Naive thymus-derived CD8-positive, alpha-beta T cell (primary cell): ENCODE results near the gene PCGF3. TPM values are rescaled to one million over a fixed set of nuclear protein-coding genes. Genes with fewer than 3 reads are reported as not detected.

Experiments
- ATAC-seq, 2 donors: fragments of 150-1000 bp; cut with Tn5 transposase in 1 of 2; sonication (Bioruptor Pico), chemical (Tn5 transposase) in 1 of 2; 1 replicate in 1 of 2; 2 replicates in 1 of 2; pipeline ENCODE4 v1.10.0; 2021; ENCODE audit warnings: mild to moderate bottlenecking in 2 of 2, moderate library complexity in 2 of 2
- POLR2A ChIA-PET: fragments of 350-600 bp; sonication (Branson Sonifier 250); formaldehyde crosslinking; loops from one replicate; lab custom pipeline; 2021; ENCODE audit warnings: antibody characterized with exemption; lab: Charles Lee
- DNase-seq, 10 donors: peaks; one replicate each; pipeline versions ENCODE4 v3.0.0 to v3.0.0-alpha.2; 2020 to 2022
- H3K27ac Mint-ChIP-seq, 10 donors: one replicate each; pipeline ENCODE4 v1.8.0; 2020 to 2022; ENCODE audit warnings: mild to moderate bottlenecking in 10 of 10, mixed read lengths in 10 of 10, moderate library complexity in 4 of 10, inconsistent platforms in 1 of 10
- H3K27me3 Mint-ChIP-seq, 5 donors: one replicate each; pipeline ENCODE4 v1.8.0; 2021 to 2022; ENCODE audit warnings: mixed read lengths in 5 of 5
- H3K36me3 Mint-ChIP-seq, 3 donors: one replicate each; pipeline ENCODE4 v1.8.0; 2020 to 2022; ENCODE audit warnings: mixed read lengths in 3 of 3, mild to moderate bottlenecking in 2 of 3, inconsistent platforms in 1 of 3
- H3K4me1 Mint-ChIP-seq, 4 donors: one replicate each; pipeline ENCODE4 v1.8.0; 2021 to 2022; ENCODE audit warnings: mixed read lengths in 4 of 4
- H3K4me3 Mint-ChIP-seq, 10 donors: one replicate each; pipeline ENCODE4 v1.8.0; 2020 to 2022; ENCODE audit warnings: mild to moderate bottlenecking in 10 of 10, mixed read lengths in 10 of 10, moderate library complexity in 6 of 10, inconsistent platforms in 1 of 10
- H3K9me3 Mint-ChIP-seq, 9 donors: one replicate each; pipeline ENCODE4 v1.8.0; 2020 to 2022; ENCODE audit warnings: mixed read lengths in 9 of 9, mild to moderate bottlenecking in 3 of 9, inconsistent platforms in 1 of 9, moderate library complexity in 1 of 9
- polyA plus RNA-seq, 3 donors: library from polyadenylated mRNA; unstranded; fragments of 300-500 nt; fragmentation: Illumina TruSeq; gene quantifications; one replicate each; pipeline ENCODE4 v1.2.3, GENCODE V29; 2021
- total RNA-seq, 8 experiments: library from RNA in 2 of 8; stranded (reverse) in 2 of 8; gene quantifications; one replicate each; pipeline ENCODE4 v1.2.3 and lab custom pipeline; 2021 to 2026

Gene PCGF3
- total and polyA plus RNA-seq, 5 experiments from 2014 or later: 3.4 to 49.3 (median 4.4) TPM

- no peak overlapping the region for H3K4me3 Mint-ChIP-seq
- H3K9me3 Mint-ChIP-seq: no peaks in the 10 kb centered on the region
- DNase-seq (no peak), ATAC-seq (no peak)
- peaks cover 0 to 5% (median 0%) of the 10 kb centered on the region in 3 donors for H3K36me3 Mint-ChIP-seq
- POLR2A ChIA-PET: no interaction called here
- H3K4me1 Mint-ChIP-seq: peaks cover 15 to 44% (median 38%) of the 10 kb centered on the region in 4 donors
- no peak overlapping the region for H3K27ac Mint-ChIP-seq
- no peaks in the 10 kb centered on the region for H3K27me3 Mint-ChIP-seq
Measured at GRCh38 chr4:712093-712492, 6.5 kb downstream of the PCGF3 start.

GRCh38 chr4:712916-713632 lies 7.4 kb downstream of the PCGF3 start:
- no peaks in the 10 kb centered on the region for H3K27me3 Mint-ChIP-seq
- no peak overlapping the region for H3K4me3 Mint-ChIP-seq
- H3K27ac Mint-ChIP-seq: peak overlapping the region in 1 of 10 donors; percentile 56

GRCh38 chr4:714087-714486 lies 8.5 kb downstream of the PCGF3 start:
- Mint-ChIP-seq H3K27ac (peak overlapping the region in 1 of 10 donors; percentile 84), H3K36me3 (peaks cover 0 to 5% (median 0%) of the 10 kb centered on the region in 3 donors)
- POLR2A ChIA-PET: no interaction called here

More at GRCh38 chr4:712916-713632, 7.4 kb downstream of the PCGF3 start:
- Mint-ChIP-seq H3K4me1 (peaks cover 21 to 50% (median 44%) of the 10 kb centered on the region in 4 donors), H3K36me3 (peaks cover 0 to 5% (median 0%) of the 10 kb centered on the region in 3 donors), H3K9me3 (no peaks in the 10 kb centered on the region)
- POLR2A ChIA-PET: no interaction called here
- ATAC-seq (no peak), DNase-seq (peak in 1 of 10 donors; percentile 50)

GRCh38 chr4:717601-718320 lies 12.1 kb downstream of the PCGF3 start:
- Mint-ChIP-seq H3K27ac (peak overlapping the region in 3 of 10 donors; percentile 66 to 81 (median 73)), H3K4me1 (peaks cover 17 to 47% (median 32%) of the 10 kb centered on the region in 4 donors), H3K9me3 (no peaks in the 10 kb centered on the region), H3K4me3 (no peak overlapping the region), H3K27me3 (no peaks in the 10 kb centered on the region), H3K36me3 (peaks cover 0 to 8% (median 3%) of the 10 kb centered on the region in 3 donors)
- POLR2A ChIA-PET: no interaction called here
- DNase-seq: peak in 1 of 10 donors; percentile 34
- no peak for ATAC-seq

More at GRCh38 chr4:714087-714486, 8.5 kb downstream of the PCGF3 start:
- Mint-ChIP-seq H3K27me3 (no peaks in the 10 kb centered on the region), H3K9me3 (no peaks in the 10 kb centered on the region), H3K4me1 (peaks cover 15 to 45% (median 38%) of the 10 kb centered on the region in 4 donors), H3K4me3 (no peak overlapping the region)
- peak in 1 of 10 donors; percentile 37 for DNase-seq
- no peak for ATAC-seq

- Mint-ChIP-seq H3K36me3 (peaks cover 0 to 11% (median 3%) of the 10 kb centered on the region in 3 donors), H3K4me3 (no peak overlapping the region), H3K27me3 (no peaks in the 10 kb centered on the region), H3K4me1 (peaks cover 20 to 47% (median 33%) of the 10 kb centered on the region in 4 donors), H3K9me3 (no peaks in the 10 kb centered on the region), H3K27ac (peak overlapping the region in 1 of 10 donors; percentile 57)
- no peak for DNase-seq
- ATAC-seq: no peak
- POLR2A ChIA-PET: no interaction called here
Measured at GRCh38 chr4:718460-718859, 12.8 kb downstream of the PCGF3 start.

- Mint-ChIP-seq H3K9me3 (no peaks in the 10 kb centered on the region), H3K27ac (no peak overlapping the region), H3K4me1 (peaks cover 17 to 48% (median 31%) of the 10 kb centered on the region in 4 donors), H3K4me3 (no peak overlapping the region), H3K36me3 (peaks cover 0 to 12% (median 3%) of the 10 kb centered on the region in 3 donors), H3K27me3 (no peaks in the 10 kb centered on the region)
- ATAC-seq: no peak
- POLR2A ChIA-PET: no interaction called here
- DNase-seq: no peak
Measured at GRCh38 chr4:720111-720860, 14.7 kb downstream of the PCGF3 start.

GRCh38 chr4:721261-722168 lies 15.9 kb downstream of the PCGF3 start:
- Mint-ChIP-seq H3K4me3 (no peak overlapping the region), H3K9me3 (no peaks in the 10 kb centered on the region), H3K36me3 (peaks cover 0 to 12% (median 3%) of the 10 kb centered on the region in 3 donors), H3K27me3 (no peaks in the 10 kb centered on the region), H3K4me1 (peaks cover 19 to 52% (median 33%) of the 10 kb centered on the region in 4 donors), H3K27ac (peak overlapping the region in 2 of 10 donors; percentile 19 to 27)
- ATAC-seq: no peak
- no peak for DNase-seq
- POLR2A ChIA-PET: no interaction called here

- no peaks in the 10 kb centered on the region for H3K27me3 Mint-ChIP-seq
- no peak overlapping the region for H3K4me3 Mint-ChIP-seq
- peaks cover 17 to 52% (median 36%) of the 10 kb centered on the region in 4 donors for H3K4me1 Mint-ChIP-seq
- no peaks in the 10 kb centered on the region for H3K9me3 Mint-ChIP-seq
- POLR2A ChIA-PET: no interaction called here
- ATAC-seq (no peak), DNase-seq (no peak)
- peak overlapping the region in 1 of 10 donors; percentile 19 for H3K27ac Mint-ChIP-seq
- H3K36me3 Mint-ChIP-seq: peaks cover 0 to 16% (median 3%) of the 10 kb centered on the region in 3 donors
Measured at GRCh38 chr4:722169-722725, 16.6 kb downstream of the PCGF3 start.

GRCh38 chr4:722851-723360 lies 17.3 kb downstream of the PCGF3 start:
- no peaks in the 10 kb centered on the region for H3K9me3 Mint-ChIP-seq
- H3K36me3 Mint-ChIP-seq: peaks cover 0 to 16% (median 3%) of the 10 kb centered on the region in 3 donors
- no peaks in the 10 kb centered on the region for H3K27me3 Mint-ChIP-seq
- POLR2A ChIA-PET: no interaction called here
- ATAC-seq (no peak), DNase-seq (no peak)
- peak overlapping the region in 1 of 10 donors; percentile 86 for H3K27ac Mint-ChIP-seq
- H3K4me1 Mint-ChIP-seq: peaks cover 15 to 46% (median 35%) of the 10 kb centered on the region in 4 donors
- H3K4me3 Mint-ChIP-seq: no peak overlapping the region

- ATAC-seq (no peak), DNase-seq (peak in 1 of 10 donors; percentile 11)
- no peaks in the 10 kb centered on the region for H3K27me3 Mint-ChIP-seq
- peaks cover 0 to 18% (median 3%) of the 10 kb centered on the region in 3 donors for H3K36me3 Mint-ChIP-seq
- H3K4me3 Mint-ChIP-seq: no peak overlapping the region
- POLR2A ChIA-PET: no interaction called here
- no peaks in the 10 kb centered on the region for H3K9me3 Mint-ChIP-seq
- H3K4me1 Mint-ChIP-seq: peaks cover 14 to 43% (median 33%) of the 10 kb centered on the region in 4 donors
- peak overlapping the region in 1 of 10 donors; percentile 11 for H3K27ac Mint-ChIP-seq
Measured at GRCh38 chr4:723751-724530, 18.3 kb downstream of the PCGF3 start.
